Natural killer cell (primary cell): ENCODE measurements around the gene GID8. TPM values are rescaled to one million over a fixed set of nuclear protein-coding genes. Genes with fewer than 3 reads are reported as not detected.

Experiments
- ATAC-seq, 3 donors: fragments of 150-1000 bp in 2 of 3; fragments of 200-7000 bp in 1 of 3; cut with Tn5 transposase; 1 replicate in 1 of 3; 2 replicates in 2 of 3; pipeline ENCODE4 v1.10.0; 2021; ENCODE audit warnings: mild to moderate bottlenecking in 2 of 3, moderate library complexity in 2 of 3
- DNase-seq, 2 donors: peaks; one replicate each; pipeline versions ENCODE4 v3.0.0 to v3.0.0-alpha.2; 2013 to 2021; ENCODE audit warnings: mixed read lengths in 1 of 2
- H3K27ac ChIP-seq: one replicate; pipeline ENCODE4 v1.5.1; 2013; ENCODE audit warnings: mild to moderate bottlenecking, low read length
- H3K27me3 ChIP-seq: one replicate; pipeline ENCODE4 v1.6.1; 2013; ENCODE audit warnings: low read length; ENCODE audit not compliant: control insufficient read depth, insufficient read depth
- H3K36me3 ChIP-seq: one replicate; pipeline ENCODE4 v1.6.1; 2013; ENCODE audit warnings: low read length; ENCODE audit not compliant: control insufficient read depth, insufficient read depth
- H3K4me1 ChIP-seq: one replicate; pipeline ENCODE4 v1.6.1; 2013; ENCODE audit warnings: low read length; ENCODE audit not compliant: control insufficient read depth, insufficient read depth
- H3K4me3 ChIP-seq: one replicate; pipeline ENCODE4 v1.5.1; 2013; ENCODE audit warnings: low read length
- H3K9me3 ChIP-seq: one replicate; pipeline ENCODE4 v1.6.1; 2013; ENCODE audit warnings: low read length; ENCODE audit not compliant: control insufficient read depth, insufficient read depth
- H3K27ac Mint-ChIP-seq, 2 donors: one replicate each; pipeline ENCODE4 v1.8.0; 2022; ENCODE audit warnings: mild to moderate bottlenecking in 2 of 2, mixed read lengths in 2 of 2, moderate library complexity in 1 of 2
- H3K27me3 Mint-ChIP-seq, 2 donors: one replicate each; pipeline ENCODE4 v1.8.0; 2022; ENCODE audit warnings: low read depth in 2 of 2, mixed read lengths in 2 of 2
- H3K36me3 Mint-ChIP-seq: one replicate; pipeline ENCODE4 v1.8.0; 2022; ENCODE audit warnings: mixed read lengths
- H3K4me1 Mint-ChIP-seq, 2 donors: one replicate each; pipeline ENCODE4 v1.8.0; 2022; ENCODE audit warnings: mixed read lengths in 2 of 2
- H3K4me3 Mint-ChIP-seq: one replicate; pipeline ENCODE4 v1.8.0; 2022; ENCODE audit warnings: mild to moderate bottlenecking, moderate library complexity, mixed read lengths
- H3K9me3 Mint-ChIP-seq, 2 donors: one replicate each; pipeline ENCODE4 v1.8.0; 2022; ENCODE audit warnings: mixed read lengths in 2 of 2
- WGBS: methylation state at CpG from one replicate; pipeline ENCODE4 v1.1.7; 2013; ENCODE audit warnings: missing lambda C conversion rate; ENCODE audit not compliant: insufficient coverage; 5-methylcytosine and 5-hydroxymethylcytosine counted together
- intact Hi-C: fragments of 100-400 bp; cut with micrococcal nuclease; formaldehyde crosslinking; loops from one replicate; pipeline ENCODE4 v1.14.2; 2022
- total RNA-seq, 4 donors: library from RNA; stranded (reverse); fragments of 120-200 nt in 1 of 4; gene quantifications; one replicate each; pipeline versions ENCODE4 v1.2.3 to v1.2.4, GENCODE V29; 2013 to 2022
- TF ChIP-seq, protein P1 (sequence below): fragments of 200-600 bp; IDR thresholded peaks from one replicate; pipeline ENCODE4 v1.8.0; 2022; ENCODE audit warnings: antibody characterized with exemption

GID8 gene
- total RNA-seq, 3 donors from 2014 or later (not counting 1 experiment from before 2014, with no cell fraction given), result 45.1 to 60.1 (median 53.1) TPM

DNA sequence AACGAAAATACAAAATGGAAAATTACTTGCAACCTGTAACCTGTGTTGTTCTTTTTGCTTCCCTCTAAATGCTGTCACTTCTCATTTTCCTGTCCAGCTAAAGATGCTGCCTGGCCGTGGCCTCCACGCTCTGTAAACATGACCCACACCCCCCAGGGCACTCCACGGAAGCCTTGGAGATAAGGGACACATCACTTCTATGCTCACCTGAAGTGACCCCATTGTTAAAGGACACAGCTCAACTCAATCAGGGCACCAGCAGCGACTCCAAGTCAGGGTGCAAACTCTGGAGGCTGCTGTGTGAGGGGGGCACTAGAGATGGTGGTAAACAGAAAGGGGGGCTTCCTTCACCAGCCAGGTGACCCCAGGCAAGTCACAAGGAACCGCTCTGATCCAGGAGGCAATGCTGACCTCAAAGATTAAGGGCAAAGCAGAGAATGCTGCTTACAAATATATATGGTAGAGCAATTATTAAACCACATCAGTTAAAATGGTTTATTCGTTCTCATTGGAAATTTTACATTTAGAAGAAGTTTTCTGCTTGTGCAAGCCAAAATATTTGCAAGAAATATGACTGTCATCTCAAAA lies 24.8 kb upstream of the GID8 start:
- Mint-ChIP-seq H3K4me1 (peaks cover 73 to 84% of the 10 kb centered on the region in 2 donors), H3K27ac (peak overlapping the region; percentile 49 to 54)

DNA sequence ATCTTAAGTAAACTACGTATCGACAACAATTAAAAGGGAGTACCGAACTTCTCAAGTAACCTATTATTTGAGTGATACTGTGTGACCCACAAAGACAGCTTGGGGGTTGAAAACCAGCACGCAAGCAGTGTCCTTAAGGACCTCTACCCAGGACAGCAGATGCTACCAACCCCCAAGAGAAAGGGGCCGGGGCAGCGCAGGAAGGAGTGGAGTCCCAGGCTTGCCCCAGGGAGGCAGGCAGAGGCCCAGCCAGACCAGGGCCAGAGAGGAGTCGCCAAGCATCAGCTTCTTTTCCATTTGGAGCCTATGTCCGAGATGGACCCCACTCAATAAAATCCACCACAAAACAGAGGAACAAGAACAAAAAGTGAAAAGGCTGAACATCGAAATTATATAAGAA lies 23.5 kb upstream of the GID8 start:
- DNase-seq, result no peak
- Mint-ChIP-seq H3K4me1 (peaks cover 79 to 85% of the 10 kb centered on the region in 2 donors), H3K27me3 (no peaks in the 10 kb centered on the region), H3K36me3 (no peaks in the 10 kb centered on the region), H3K4me3 (no peak overlapping the region), H3K9me3 (no peaks in the 10 kb centered on the region), H3K27ac (peak overlapping the region; percentile 89 to 90)
- Histone ChIP-seq H3K9me3 (no peaks in the 10 kb centered on the region), H3K27ac (no peak overlapping the region), H3K4me3 (no peak overlapping the region), H3K4me1 (peaks cover 37% of the 10 kb centered on the region), H3K27me3 (no peaks in the 10 kb centered on the region), H3K36me3 (peaks cover 37% of the 10 kb centered on the region)
- intact Hi-C loops, result no loop called here
- TF ChIP-seq, protein P1, sequence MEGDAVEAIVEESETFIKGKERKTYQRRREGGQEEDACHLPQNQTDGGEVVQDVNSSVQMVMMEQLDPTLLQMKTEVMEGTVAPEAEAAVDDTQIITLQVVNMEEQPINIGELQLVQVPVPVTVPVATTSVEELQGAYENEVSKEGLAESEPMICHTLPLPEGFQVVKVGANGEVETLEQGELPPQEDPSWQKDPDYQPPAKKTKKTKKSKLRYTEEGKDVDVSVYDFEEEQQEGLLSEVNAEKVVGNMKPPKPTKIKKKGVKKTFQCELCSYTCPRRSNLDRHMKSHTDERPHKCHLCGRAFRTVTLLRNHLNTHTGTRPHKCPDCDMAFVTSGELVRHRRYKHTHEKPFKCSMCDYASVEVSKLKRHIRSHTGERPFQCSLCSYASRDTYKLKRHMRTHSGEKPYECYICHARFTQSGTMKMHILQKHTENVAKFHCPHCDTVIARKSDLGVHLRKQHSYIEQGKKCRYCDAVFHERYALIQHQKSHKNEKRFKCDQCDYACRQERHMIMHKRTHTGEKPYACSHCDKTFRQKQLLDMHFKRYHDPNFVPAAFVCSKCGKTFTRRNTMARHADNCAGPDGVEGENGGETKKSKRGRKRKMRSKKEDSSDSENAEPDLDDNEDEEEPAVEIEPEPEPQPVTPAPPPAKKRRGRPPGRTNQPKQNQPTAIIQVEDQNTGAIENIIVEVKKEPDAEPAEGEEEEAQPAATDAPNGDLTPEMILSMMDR, result no peak
- no peak for ATAC-seq
- 92% methylated on average over 7 of the region's 9 CpGs for WGBS

More for the DNA sequence above, 24.8 kb upstream of the GID8 start:
- intact Hi-C loops, result no loop called here
- no peaks in the 10 kb centered on the region for H3K27me3 Mint-ChIP-seq
- 87% methylated on average over 7 of the region's 7 CpGs for WGBS
- TF ChIP-seq, protein P1, result no peak
- no peaks in the 10 kb centered on the region for H3K36me3 Mint-ChIP-seq
- DNase-seq (no peak), ATAC-seq (no peak)
- Histone ChIP-seq H3K27ac (no peak overlapping the region), H3K27me3 (no peaks in the 10 kb centered on the region), H3K9me3 (no peaks in the 10 kb centered on the region), H3K4me3 (no peak overlapping the region), H3K36me3 (peaks cover 50% of the 10 kb centered on the region), H3K4me1 (peaks cover 27% of the 10 kb centered on the region)
- no peak overlapping the region for H3K4me3 Mint-ChIP-seq
- no peaks in the 10 kb centered on the region for H3K9me3 Mint-ChIP-seq

DNA sequence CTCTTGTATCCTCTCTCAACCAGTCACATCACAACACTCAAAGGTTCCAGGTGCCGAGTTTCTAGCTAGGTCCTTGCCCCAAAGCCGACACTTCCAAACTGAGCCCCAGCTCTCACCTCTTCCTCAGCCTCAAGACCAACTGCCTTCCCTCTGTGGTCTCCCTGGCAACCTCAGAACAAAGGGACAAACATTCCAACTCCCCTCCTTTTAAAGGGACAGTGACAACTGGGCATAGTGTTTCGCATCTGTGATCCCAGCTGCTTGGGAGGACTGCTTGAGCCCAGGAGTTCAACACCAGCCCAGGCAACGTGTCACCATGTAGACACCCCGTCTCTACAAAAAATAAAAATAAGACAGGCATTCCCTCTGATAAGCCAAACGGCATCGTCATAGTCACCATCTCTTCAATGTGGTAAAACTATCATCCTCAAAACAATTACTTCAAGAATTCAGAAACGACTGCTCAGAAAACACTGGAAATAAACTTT lies 22.9 kb upstream of the GID8 start:
- peaks cover 81 to 86% of the 10 kb centered on the region in 2 donors for H3K4me1 Mint-ChIP-seq
- peak overlapping the region; percentile 14 for H3K4me3 Mint-ChIP-seq
- Histone ChIP-seq H3K4me1 (peaks cover 43% of the 10 kb centered on the region), H3K9me3 (no peaks in the 10 kb centered on the region), H3K4me3 (no peak overlapping the region), H3K27me3 (no peaks in the 10 kb centered on the region), H3K36me3 (peaks cover 32% of the 10 kb centered on the region), H3K27ac (no peak overlapping the region)
- DNase-seq, result peak in 1 of 2 donors; percentile 60
- H3K36me3 Mint-ChIP-seq, result no peaks in the 10 kb centered on the region
- no peaks in the 10 kb centered on the region for H3K27me3 Mint-ChIP-seq
- intact Hi-C loops, result loop anchor here (5.0 kb wide), 1 partner anchor 37 kb away; the partner anchor contains the start of gene SLC17A9
- 51% methylated on average over 8 of the region's 8 CpGs for WGBS
- peak overlapping the region; percentile 89 to 90 for H3K27ac Mint-ChIP-seq
- TF ChIP-seq, protein P1, result no peak
- peak in 2 of 3 donors; percentile 14 to 36 for ATAC-seq
- H3K9me3 Mint-ChIP-seq, result no peaks in the 10 kb centered on the region
